Measurements from ENCODE around the gene XRRA1.
"Not testable (repeated sequence)": the region's sequence is repeated elsewhere in the genome, so short reads cannot be mapped to it uniquely, and the experiment has no call there.

Gene XRRA1

DNA sequence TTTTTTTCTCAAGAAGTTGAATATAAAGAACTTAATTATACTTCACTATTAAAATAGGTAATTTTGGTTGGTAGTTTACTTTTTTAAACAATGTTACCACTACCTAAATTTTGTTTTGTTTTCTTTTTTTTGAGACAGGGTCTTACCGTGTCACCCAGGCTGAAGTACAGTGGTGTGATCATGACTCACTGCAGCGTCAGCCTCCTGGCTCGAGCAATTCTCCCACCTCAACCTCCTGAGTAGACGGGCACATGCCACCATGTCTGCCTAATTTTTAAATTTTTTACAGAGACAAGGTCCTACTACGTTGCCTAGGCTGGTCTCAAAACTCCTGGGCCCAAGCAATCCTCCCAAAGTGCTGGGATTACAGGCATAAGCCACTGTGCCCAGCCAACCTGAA lies 17.8 kb upstream of the XRRA1 start:
- no peak overlapping the region for H3K27ac ChIP-seq
- no peak for TF ChIP-seq ZFX (IDR thresholded peaks at IDR 0.05; ENCODE audit: borderline replicate concordance)
- TF ChIP-seq, protein P1, sequence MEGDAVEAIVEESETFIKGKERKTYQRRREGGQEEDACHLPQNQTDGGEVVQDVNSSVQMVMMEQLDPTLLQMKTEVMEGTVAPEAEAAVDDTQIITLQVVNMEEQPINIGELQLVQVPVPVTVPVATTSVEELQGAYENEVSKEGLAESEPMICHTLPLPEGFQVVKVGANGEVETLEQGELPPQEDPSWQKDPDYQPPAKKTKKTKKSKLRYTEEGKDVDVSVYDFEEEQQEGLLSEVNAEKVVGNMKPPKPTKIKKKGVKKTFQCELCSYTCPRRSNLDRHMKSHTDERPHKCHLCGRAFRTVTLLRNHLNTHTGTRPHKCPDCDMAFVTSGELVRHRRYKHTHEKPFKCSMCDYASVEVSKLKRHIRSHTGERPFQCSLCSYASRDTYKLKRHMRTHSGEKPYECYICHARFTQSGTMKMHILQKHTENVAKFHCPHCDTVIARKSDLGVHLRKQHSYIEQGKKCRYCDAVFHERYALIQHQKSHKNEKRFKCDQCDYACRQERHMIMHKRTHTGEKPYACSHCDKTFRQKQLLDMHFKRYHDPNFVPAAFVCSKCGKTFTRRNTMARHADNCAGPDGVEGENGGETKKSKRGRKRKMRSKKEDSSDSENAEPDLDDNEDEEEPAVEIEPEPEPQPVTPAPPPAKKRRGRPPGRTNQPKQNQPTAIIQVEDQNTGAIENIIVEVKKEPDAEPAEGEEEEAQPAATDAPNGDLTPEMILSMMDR (IDR thresholded peaks at IDR 0.05), result no peak

DNA sequence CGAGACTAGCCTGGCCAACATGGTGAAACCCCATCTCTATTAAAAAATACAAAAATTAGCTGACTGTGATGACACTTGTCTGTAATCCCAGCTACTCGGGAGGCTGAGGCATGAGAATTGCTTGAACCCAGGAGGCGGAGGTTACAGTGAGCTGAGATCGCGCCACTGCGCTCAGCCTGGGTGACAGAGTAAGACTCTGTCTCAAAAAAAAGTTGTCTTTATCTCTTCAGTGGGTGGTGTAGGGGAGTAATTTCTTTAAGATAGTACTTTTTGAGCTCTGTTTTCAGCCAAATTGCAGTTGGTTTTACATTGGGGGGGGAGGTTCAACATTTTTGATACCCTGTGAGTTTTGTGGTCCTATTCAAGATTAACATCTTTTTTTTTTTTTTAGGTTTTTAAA lies 11.2 kb upstream of the XRRA1 start:
- not testable (repeated sequence) for H3K27ac ChIP-seq

DNA sequence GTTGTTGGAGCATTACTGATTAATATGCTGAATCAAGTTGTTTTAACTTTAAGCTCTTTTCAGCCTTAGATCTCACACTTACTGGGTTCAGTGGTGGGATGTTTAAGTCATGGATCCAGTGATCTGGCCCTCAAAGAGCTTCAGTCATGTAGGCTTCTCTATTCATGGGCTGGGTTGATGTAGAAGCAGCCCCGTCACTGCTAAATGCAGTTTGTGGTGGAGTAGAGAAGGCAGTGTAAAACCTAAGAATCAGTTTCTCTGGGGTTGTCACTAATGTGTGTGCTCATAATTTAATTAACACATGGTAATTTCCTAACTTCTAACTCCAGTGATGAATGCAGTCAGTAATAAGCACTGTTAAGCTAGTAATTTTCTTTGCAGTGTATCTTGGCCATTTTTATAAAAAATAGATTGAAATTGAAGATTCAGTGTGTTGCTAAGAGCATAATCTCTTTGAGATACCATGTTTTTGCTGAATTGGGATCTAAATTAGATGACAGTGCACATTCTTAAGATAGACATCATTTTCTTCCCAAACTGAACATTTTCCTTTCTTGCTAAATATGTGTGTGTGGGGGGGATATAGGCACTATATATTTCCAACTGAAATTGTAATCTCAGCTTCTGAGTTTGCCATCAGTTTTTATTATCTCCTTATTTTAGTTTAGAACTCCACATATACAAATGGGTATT lies 9.2 kb upstream of the XRRA1 start:
- TF ChIP-seq ZFX (IDR thresholded peaks at IDR 0.05; ENCODE audit: borderline replicate concordance), result no peak
- TF ChIP-seq, protein P1 (IDR thresholded peaks at IDR 0.05), result no peak
- H3K27ac ChIP-seq, result no peak overlapping the region

DNA sequence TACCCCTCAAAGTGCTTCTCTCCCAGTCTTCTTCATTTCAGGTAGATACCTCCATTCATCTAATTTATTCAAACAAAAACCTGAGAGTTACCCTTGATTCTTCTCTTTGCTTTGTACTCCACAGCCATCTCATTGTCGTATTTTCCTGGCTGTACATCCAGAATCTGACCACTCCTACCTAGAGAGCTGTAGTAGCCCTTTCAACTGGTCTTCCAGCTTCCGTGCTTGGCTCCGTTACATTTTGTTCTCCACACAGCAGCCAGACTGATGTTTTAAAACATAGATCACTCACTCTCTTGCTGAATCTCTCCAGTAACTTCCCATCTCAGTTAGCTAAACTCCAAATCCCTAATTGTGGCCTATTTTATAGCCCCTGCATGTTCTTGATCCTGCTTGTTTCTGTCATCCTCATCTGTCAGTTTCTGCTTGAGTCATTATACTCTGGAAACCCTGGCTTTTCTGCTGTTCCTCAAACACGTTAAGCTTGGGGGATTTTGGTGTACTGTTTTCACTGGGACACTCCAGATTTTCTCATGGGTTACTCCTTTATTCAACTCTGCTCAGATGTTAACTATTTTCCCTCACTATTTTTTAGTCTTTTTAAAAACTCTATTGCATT lies 7.6 kb upstream of the XRRA1 start:
- H3K27ac ChIP-seq, result no peak overlapping the region
- no peak for TF ChIP-seq ZFX (IDR thresholded peaks at IDR 0.05; ENCODE audit: borderline replicate concordance)
- TF ChIP-seq, protein P1 (IDR thresholded peaks at IDR 0.05), result no peak

DNA sequence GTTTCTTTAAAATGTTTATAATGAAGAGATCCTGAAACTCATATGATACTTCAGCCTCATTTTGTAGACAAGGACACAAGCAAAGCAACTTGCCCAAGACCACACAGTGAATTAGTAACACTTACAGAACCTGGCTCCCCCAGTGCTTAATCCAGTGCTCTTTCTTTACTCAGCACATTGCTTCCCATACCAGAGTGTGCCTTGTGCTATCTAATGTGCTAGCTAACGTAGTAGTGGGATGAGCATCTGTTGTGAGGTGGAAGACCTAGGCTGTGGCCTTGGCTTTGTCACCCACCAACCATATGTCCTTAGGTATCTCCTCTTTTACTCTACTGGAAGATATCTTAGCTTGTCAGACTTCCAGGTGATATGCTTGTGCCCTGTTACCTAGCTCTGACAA lies 5.3 kb upstream of the XRRA1 start:
- TF ChIP-seq ZFX (IDR thresholded peaks at IDR 0.05; ENCODE audit: borderline replicate concordance), result no peak
- TF ChIP-seq, protein P1 (IDR thresholded peaks at IDR 0.05), result no peak
- H3K27ac ChIP-seq, result no peak overlapping the region

DNA sequence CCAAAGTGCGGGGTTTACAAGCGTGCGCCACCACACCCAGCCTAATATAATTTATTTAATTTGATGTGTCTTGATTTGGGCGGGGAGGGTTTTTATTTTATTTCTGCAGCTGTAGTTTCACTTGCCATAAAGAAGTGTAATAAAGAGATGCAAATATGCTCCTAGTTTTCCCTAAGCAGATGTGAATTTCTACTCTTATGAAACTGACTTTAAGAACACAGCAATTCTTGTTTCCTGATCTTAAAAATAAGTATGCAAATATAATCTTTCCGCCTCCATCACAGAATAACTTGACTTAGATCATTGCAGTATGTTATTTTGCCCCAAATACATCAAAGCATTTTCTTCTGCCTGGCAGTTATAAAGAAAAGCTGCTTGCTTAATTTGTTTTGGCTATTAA lies 4.6 kb upstream of the XRRA1 start:
- no peak overlapping the region for H3K27ac ChIP-seq
- no peak for TF ChIP-seq ZFX (IDR thresholded peaks at IDR 0.05; ENCODE audit: borderline replicate concordance)
- TF ChIP-seq, protein P1 (IDR thresholded peaks at IDR 0.05), result no peak

DNA sequence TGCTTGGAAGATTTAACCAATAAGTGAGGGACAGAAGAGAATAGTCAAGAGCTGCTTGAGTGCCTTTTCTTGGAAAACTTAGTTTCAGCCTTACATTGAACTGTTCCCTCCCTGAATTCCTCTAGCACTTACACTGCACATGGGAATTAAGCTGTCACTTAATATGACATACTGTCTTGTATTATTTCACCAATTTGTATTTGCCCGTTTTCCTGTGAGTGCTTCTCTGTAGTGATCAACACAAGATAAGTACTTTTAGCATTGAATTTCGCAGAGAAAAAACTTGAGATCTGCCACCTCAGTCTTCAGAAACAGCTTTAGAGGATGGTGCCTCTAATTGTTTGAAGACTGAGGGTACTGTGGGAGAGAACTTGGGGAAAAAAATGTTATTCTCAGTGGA lies 3.9 kb upstream of the XRRA1 start:
- H3K27ac ChIP-seq, result no peak overlapping the region
- TF ChIP-seq, protein P1 (IDR thresholded peaks at IDR 0.05), result no peak
- no peak for TF ChIP-seq ZFX (IDR thresholded peaks at IDR 0.05; ENCODE audit: borderline replicate concordance)

Measured in 22Rv1 (cell line).